Activated effector memory CD4-positive, alpha-beta T cell treated with anti-CD3 and anti-CD28 coated beads, Interleukin-2, amount 50 U/mL, for 16 hours (primary cell): ENCODE results near the gene TNFRSF13B.

Experiments used
- DNase-seq: peaks from one replicate; pipeline ENCODE4 v3.0.0-alpha.2; 2020

Gene TNFRSF13B

DNA sequence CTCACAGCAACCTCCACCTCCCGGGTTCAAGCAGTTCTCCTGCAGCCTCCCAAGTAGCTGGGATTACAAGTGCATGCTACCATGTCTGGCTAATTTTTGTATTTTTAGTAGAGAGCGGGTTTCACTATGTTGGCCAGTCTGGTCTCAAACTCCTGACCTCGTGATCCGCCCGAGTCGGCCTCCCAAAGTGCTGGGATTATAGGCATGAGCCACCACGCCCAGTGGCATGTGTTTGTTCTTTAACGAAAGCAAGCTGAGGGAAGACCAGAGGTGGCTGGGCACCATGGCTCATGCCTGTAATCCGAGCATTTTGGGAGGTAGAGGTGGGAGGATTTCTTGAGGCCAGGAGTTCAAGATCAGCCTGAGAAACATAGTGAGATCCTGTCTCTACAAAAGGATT is 18.1 kb downstream of the TNFRSF13B start:
- DNase-seq: no peak

GRCh38 chr17:16953347-16953746 is 18.6 kb downstream of the TNFRSF13B start:
- no peak for DNase-seq

DNA sequence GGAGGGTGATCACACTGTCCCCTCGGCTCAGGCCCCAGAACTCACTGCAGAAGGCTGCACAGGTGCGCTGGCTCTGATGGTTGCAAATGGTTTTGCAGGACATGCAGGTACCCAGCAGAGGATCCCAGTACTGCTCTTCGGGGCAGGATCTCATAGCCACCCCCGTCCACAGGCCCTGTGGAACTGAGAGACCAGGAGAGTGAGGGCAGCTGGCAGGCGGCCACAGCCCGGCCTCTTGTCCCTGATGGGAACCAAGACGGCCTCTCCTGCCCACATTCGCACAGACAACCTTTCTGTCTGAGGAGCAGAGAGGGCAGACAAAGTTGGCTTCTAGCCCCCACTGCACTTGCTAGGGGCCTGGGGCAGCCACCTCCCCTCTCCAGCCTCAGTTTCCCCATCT is 19.5 kb downstream of the TNFRSF13B start:
- no peak for DNase-seq

- no peak for DNase-seq
Measured at GRCh38 chr17:16950488-16950887, 21.4 kb downstream of the TNFRSF13B start.

GRCh38 chr17:16948587-16949376 is 23.1 kb downstream of the TNFRSF13B start:
- no peak for DNase-seq

GRCh38 chr17:16947470-16947869 is 24.4 kb downstream of the TNFRSF13B start:
- no peak for DNase-seq

DNA sequence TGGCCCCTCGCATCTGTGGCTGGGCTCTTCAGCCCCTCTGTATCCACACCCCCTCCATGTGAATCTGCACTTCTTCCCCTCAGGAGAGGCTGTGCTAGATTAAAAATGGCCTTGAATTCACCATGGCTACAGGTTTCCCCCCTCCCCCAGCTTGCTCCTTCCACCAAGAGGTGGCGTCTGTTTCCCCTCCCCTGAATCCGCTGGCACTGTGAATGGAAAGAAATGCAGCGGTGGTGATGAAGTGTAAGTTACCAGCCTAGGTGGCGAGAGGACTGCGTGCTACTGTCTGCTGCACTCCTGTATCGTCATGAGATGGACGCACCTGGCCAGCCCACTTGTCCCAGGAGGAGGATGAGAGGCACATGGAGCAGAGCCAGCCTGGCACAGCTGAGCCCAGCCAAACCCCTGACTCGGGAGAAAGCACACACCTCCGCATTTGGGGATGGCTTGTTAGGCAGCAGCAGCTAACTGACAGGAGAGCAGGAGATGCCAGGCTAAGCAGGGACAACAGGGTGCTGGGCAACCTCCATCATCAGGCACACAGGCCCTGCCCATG is 26.2 kb downstream of the TNFRSF13B start:
- no peak for DNase-seq

GRCh38 chr17:16945136-16945482 is 26.8 kb downstream of the TNFRSF13B start:
- no peak for DNase-seq

DNA sequence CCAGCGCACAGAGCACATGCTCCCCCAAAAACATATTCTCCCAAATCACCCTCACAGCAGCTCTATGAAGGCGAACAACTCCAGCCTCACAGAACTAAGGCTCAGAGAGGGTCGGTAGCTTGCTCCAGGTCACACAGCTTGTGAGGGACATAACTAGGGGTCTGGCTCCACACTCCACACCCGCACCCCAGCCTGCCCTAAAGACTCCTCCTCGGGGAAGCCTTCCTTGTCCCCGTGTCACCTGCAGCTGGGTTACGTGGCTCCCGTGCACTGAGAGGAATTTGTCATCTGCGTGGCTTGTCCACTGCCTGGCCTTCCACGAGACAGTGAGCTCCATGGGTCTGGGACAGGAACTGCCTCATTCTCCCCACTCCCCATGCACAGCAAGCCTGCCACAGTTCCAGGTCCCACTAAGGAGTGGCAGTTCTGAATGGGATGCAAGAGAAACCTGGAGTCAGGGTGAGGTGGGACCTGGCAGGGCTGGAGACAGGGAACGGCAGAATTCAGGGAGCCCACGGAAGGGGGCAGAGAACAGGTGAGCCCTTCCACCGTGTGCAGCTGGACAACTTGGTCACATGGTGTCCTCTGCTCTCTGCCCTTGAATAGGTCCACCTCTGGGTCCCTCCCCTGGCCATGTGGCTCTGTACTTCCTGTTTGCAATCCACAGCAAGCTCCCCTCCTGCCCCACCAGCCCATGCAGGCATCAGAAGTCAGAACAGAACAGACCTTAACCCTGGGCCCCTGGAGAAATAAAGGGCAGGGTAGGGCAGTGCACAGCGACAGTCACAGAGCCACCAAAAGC is 27.4 kb downstream of the TNFRSF13B start:
- no peak for DNase-seq

DNA sequence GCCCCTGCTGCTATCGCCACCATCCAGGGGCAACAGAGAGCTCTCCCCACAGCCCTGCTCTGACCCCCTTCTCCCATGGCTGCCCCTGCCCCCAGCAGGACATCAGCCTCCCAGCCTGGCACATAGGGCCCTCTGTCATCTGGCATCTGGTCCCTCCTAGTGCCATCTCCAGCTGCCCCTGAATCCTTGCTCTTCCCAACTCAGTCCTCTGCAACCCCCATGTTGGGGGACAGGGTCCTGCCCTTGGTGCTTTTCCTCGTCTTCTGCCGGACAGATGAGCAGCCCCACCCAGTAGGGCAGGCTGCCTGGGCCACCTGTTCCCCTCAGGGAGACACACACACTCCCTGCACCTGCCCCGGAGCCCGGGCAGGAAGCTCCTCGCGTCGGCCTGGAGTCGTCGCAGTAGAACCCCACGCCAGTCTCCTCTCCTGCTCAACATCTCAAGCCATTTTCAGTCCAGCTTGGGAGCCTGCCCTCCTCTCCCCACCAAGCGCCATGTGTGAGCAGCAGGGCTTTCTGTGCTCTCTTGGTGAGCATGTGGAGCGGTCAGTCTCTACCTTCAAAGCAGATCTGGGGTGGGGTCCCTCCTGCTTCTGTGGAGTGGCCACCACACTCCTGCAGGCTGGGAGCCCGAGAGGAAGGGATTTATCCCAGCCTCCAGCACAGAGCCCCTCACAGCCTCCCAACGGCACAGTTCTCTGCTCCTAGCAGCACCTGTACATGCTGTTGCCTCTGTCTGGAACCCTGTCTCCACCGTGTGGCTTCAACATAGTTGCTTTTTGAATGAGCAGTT is 28.2 kb downstream of the TNFRSF13B start:
- DNase-seq: no peak

DNA sequence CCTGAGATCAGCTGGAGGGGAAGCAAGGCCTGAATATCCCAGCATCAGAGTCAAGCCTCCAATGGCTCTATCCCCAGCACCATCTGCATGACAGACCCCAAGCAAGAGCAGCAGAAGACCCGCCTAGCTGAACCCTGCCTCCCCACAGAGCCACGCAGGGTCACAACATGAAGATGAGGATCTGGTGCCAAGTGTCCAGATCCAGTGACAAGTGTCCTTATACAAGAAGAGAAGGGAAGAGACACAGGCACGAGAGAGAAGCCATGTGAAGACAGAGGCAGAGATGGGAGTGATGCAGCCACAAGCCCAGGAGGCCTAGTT is 28.9 kb downstream of the TNFRSF13B start:
- no peak for DNase-seq

DNA sequence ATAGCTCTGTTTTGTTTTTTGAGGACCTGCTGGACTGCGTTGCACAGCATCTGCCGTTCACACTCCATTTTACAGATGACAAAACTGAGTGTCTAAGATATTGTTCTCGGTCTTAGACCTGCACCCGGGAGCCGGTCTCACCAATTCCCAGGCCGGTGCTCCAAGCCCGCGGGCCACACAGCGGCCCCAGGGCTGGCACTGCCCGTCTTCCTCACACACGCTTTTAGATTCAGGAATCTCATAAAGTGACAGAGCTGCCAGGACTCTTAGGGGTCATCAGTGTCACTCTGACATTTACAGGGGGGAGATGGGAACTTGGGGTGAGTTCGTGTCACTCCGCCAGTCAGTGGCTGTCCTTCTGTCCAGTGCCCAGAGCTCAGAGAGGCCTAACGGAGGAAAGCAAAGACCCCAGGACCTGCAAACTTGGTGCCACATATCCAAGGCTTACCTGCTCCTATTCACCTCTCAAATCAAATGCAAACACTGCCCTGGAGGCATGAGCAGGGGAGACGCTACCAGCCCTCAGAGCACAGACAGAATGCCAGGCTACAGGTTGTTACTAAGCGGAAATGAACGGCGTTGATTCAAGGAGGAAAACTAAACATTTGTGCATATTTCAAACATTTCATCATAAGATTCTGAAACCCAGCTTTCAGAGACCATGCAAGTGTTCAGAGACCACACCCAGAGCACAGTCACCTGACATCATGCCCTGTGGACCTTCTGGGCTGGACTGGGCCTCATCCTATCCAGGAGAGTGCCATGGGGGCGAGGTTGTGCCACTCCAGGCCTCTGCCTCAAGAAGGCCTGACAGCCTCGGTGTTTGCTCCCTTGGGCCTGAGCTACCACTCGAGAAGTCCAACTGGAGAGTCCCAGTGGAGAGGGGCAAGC is 29.5 kb downstream of the TNFRSF13B start:
- DNase-seq: no peak

GRCh38 chr17:16941072-16942036 is 30.6 kb downstream of the TNFRSF13B start:
- no peak for DNase-seq

DNA sequence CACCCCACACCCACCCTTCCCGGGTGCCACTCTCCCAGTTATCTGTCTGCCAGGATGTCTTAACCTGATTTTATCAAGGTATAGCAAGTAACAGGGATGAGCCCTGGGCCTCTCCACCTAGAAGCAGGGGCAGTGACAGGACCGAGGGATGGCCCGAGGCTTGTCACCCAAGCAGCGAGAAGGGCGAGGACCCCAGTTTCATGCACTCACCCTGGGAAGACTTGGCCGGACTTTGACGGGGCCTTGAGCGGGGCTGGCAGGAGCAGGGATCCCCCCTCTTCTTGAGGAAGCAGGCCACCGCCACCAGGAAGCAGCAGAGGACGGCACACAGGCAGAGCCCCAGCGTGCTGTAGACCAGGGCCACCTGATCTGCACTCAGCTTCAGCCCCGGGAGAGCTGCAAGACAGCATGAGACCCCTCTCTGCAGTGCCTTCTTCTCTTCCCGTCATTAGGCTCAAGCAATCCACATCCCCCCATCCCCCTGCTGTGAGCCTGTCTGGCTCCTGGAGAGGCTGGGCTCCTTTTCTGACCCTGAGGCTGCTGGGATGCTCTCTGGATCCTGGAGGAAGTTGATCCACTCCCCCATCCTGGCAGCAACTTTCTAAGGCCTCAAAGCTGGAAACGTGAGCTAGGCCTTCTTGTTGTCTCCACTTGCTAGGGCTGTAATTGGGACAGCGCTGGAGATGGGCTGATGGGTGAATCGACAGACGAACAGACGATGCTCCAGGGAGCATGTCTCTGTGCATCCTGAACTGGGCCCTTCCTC is 31.6 kb downstream of the TNFRSF13B start:
- peak; percentile 39 for DNase-seq

DNA sequence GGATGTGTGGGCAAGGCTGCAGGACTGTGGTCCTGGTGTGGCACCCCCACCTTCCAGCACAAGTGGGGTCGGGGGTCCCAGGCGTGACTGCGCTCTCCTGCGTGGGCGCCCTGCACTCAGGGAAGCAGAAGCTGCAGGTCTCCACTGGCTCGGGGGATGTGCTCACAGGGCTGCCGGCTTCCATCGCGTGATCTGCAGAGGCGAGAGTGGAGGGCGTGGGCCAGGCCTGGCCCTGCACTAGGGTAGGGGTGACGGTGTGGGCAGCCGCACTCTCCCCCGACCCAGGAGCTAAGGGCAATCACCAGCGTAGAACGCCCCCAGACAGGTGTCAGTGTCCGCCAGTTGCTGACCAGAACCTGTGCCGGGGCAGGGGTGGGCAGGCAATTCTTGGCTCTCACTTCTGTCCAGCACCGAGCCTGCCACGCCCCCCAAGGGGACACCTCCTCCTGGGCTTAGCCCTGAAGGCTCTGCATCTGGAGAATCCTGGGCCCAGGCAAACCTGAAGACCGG is 32.3 kb downstream of the TNFRSF13B start:
- DNase-seq: peak; percentile 60

DNA sequence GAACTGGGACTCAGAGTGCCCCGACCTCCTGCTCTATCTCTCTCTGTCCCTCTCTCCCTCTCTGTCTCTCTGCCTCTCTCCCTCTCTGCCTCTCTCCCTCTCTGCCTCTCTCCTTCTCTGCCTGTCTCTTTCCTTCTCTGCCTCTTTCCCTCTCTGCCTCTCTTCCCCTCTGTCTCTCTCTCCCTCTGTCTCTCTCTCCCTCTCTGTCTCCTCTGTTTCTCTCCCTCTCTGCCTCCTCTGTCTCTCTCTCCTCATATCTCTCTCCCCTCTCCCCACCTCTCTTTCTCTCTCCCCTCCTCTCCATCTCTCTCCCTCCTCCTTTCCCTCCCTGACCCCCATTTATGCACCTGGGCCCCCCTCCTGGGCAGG is 32.7 kb downstream of the TNFRSF13B start:
- no peak for DNase-seq

DNA sequence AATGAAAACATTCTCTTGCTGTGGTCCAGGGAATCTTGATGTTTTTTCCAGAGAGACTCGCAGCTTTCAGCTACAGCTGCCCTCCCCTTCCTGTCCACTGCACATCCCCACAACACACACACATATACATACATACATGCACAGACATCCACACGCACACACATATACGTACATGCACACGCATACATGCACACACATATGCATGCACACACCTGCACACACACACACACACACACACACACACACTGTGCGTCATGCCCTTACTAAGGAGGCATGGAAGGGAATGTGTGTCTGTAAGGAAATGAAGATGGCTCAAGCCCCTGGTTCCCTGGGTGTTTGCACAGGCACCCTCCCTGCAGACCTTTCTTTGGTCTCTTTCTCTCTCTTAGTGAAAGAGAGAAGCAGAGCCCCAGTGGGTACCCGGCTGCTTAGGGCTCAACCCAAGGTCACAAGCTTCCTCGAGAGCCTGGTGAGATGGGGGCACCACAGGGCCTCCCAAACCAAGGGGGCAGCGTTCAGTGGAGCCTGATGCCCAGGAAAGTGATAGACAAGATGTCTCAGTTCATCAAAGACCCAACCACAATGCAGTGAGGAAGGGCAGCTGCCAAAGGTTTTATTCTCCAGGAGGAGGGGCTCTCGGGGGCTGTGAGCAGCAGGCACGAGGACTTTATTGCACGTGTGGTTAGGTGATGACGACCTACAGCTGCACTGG is 33.3 kb downstream of the TNFRSF13B start:
- DNase-seq: peak; percentile 43

- DNase-seq: no peak
Measured at GRCh38 chr17:16938031-16938430, 33.9 kb downstream of the TNFRSF13B start.

DNA sequence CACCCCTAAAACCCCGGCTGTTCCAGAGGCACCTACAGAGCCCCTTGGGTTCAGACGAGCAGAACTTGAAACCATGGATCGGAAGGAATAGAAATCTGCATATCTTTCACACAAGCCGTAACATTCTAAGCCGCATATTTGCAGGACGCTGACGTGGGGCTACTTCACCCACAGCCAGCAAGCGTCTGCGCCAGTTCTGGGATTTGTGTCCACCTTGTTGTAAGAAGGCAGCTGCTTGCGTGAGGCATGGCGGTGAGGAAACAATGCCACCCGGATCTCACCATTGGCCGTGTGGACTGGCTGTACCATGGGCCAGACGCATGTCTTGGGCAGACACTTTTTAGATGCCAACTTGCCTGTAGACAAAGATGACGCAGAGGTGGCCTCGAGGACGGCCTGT is 34.5 kb downstream of the TNFRSF13B start:
- DNase-seq: no peak
